H1 (cell line): ENCODE measurements around the gene VASN. TPM values are rescaled to one million over a fixed set of nuclear protein-coding genes. Genes with fewer than 3 reads are reported as not detected.

Experiments
- CTCF ChIA-PET: fragments of 300-600 bp; sonication (Branson Sonifier 250); formaldehyde crosslinking; loops from one replicate; lab custom pipeline; 2021; ENCODE audit not compliant: partially characterized antibody; lab: Charles Lee
- POLR2A ChIA-PET: fragments of 300-600 bp; sonication (Branson Sonifier 250); formaldehyde crosslinking; loops from one replicate; lab custom pipeline; 2021; ENCODE audit warnings: inconsistent platforms; ENCODE audit not compliant: partially characterized antibody; lab: Charles Lee
- DNase-seq, 2 experiments: peaks; one replicate each; pipeline versions ENCODE4 v3.0.0 to v3.0.0-alpha.2; 2010 to 2022; ENCODE audit warnings: low spot score in 2 of 2, low read depth in 1 of 2, mixed read lengths in 1 of 2
- FAIRE-seq: peaks from 2 replicates; lab custom pipeline; 2011; peaks lifted over from hg19 to GRCh38; lab: Jason Lieb, UNC
- H2AFZ ChIP-seq: 2 replicates; pipeline ENCODE4 v1.8.1; 2012; ENCODE audit warnings: low read length, inconsistent platforms
- H2AK5ac ChIP-seq: 2 replicates; pipeline ENCODE4 v1.6.1; 2013; ENCODE audit warnings: low read depth, low read length
- H2BK120ac ChIP-seq: replicated peaks from 2 replicates; pipeline ENCODE3; 2013; ENCODE audit warnings: low read depth, low read length, inconsistent platforms
- H2BK12ac ChIP-seq: 2 replicates; pipeline ENCODE4 v1.6.1; 2013; ENCODE audit warnings: low read depth, low read length
- H2BK15ac ChIP-seq: 2 replicates; pipeline ENCODE4 v1.6.1; 2013; ENCODE audit warnings: low read length
- H2BK20ac ChIP-seq: 2 replicates; pipeline ENCODE4 v1.6.1; 2013; ENCODE audit warnings: low read length
- H2BK5ac ChIP-seq: 2 replicates; pipeline ENCODE4 v1.6.1; 2013; ENCODE audit warnings: low read depth, low read length
- H3K14ac ChIP-seq: 2 replicates; pipeline ENCODE4 v1.6.1; 2013; ENCODE audit warnings: inconsistent platforms; ENCODE audit not compliant: insufficient read length
- H3K18ac ChIP-seq: 2 replicates; pipeline ENCODE4 v1.6.1; 2013; ENCODE audit warnings: low read length; ENCODE audit errors: extremely low read depth
- H3K23ac ChIP-seq: 2 replicates; pipeline ENCODE4 v1.6.1; 2013; ENCODE audit warnings: inconsistent platforms; ENCODE audit not compliant: insufficient read length
- H3K23me2 ChIP-seq: 2 replicates; pipeline ENCODE4 v1.6.1; 2013; ENCODE audit warnings: low read depth, low read length
- H3K27ac ChIP-seq: 2 replicates; pipeline ENCODE4 v1.6.1; 2011; ENCODE audit warnings: low read depth, low read length, inconsistent platforms
- H3K27me3 ChIP-seq, 4 experiments: replicated peaks in 1 of 4; 1 replicate in 1 of 4; 2 replicates in 3 of 4; pipeline versions ENCODE4 v1.6.1 to v1.8.1; 2011 to 2013; ENCODE audit warnings: low read length in 3 of 4, mild to moderate bottlenecking in 3 of 4, inconsistent platforms in 2 of 4, mixed read lengths in 2 of 4, moderate library complexity in 1 of 4; ENCODE audit not compliant: control insufficient read depth in 3 of 4, insufficient read depth in 3 of 4; ENCODE audit errors: extremely low read depth in 1 of 4
- H3K36me3 ChIP-seq, 4 experiments: 2 replicates each; pipeline versions ENCODE4 v1.6.1 to v1.8.1; 2011 to 2013; ENCODE audit warnings: mild to moderate bottlenecking in 4 of 4, low read length in 3 of 4, moderate library complexity in 2 of 4, control low read depth in 1 of 4, inconsistent platforms in 1 of 4; ENCODE audit not compliant: insufficient read depth in 4 of 4, control insufficient read depth in 2 of 4
- H3K4ac ChIP-seq: replicated peaks from 2 replicates; pipeline ENCODE3; 2013; ENCODE audit warnings: low read length, low read depth, mixed read lengths, inconsistent platforms; ENCODE audit not compliant: insufficient read length
- H3K4me1 ChIP-seq, 4 experiments: replicated peaks in 1 of 4; 1 replicate in 1 of 4; 2 replicates in 3 of 4; pipeline versions ENCODE4 v1.6.1 to v1.8.1; 2011 to 2013; ENCODE audit warnings: low read length in 3 of 4, inconsistent platforms in 2 of 4, mixed read lengths in 1 of 4; ENCODE audit not compliant: insufficient read depth in 4 of 4, control insufficient read depth in 3 of 4
- H3K4me2 ChIP-seq, 2 experiments: 2 replicates each; pipeline versions ENCODE4 v1.6.1 to v1.8.1; 2011 to 2013; ENCODE audit warnings: low read depth in 2 of 2, low read length in 2 of 2, control low read depth in 1 of 2, inconsistent platforms in 1 of 2, mild to moderate bottlenecking in 1 of 2; ENCODE audit not compliant: insufficient read depth in 1 of 2
- H3K4me3 ChIP-seq, 4 experiments: fragments of 200-600, 300-600 bp in 1 of 4; sonication (generic), shearing (Covaris generic), sonication (Bioruptor Twin) in 1 of 4; 2 replicates each; pipeline versions ENCODE4 v1.5.1 to v1.8.1; 2011 to 2016; ENCODE audit warnings: low read length in 4 of 4, low read depth in 3 of 4, control low read depth in 2 of 4, inconsistent platforms in 2 of 4, mild to moderate bottlenecking in 2 of 4, mixed read lengths in 1 of 4, moderate library complexity in 1 of 4; ENCODE audit not compliant: insufficient read depth in 2 of 4; ENCODE audit errors: extremely low read depth in 1 of 4
- H3K56ac ChIP-seq: replicated peaks from 2 replicates; pipeline ENCODE3; 2013; ENCODE audit warnings: low read depth, mild to moderate bottlenecking, mixed read lengths, low read length, inconsistent platforms; ENCODE audit not compliant: insufficient read length
- H3K79me1 ChIP-seq: 2 replicates; pipeline ENCODE4 v1.6.1; 2013; ENCODE audit warnings: low read depth, low read length, control low read depth
- H3K79me2 ChIP-seq, 2 experiments: 2 replicates each; pipeline versions ENCODE4 v1.6.1 to v1.8.1; 2012 to 2013; ENCODE audit warnings: low read length in 2 of 2, mild to moderate bottlenecking in 2 of 2, inconsistent platforms in 1 of 2; ENCODE audit not compliant: insufficient read depth in 2 of 2, control insufficient read depth in 1 of 2
- H3K9ac ChIP-seq, 4 experiments: replicated peaks in 1 of 4; 1 replicate in 1 of 4; 2 replicates in 3 of 4; pipeline versions ENCODE4 v1.6.1 to v1.8.1; 2011 to 2013; ENCODE audit warnings: low read depth in 3 of 4, low read length in 3 of 4, control low read depth in 2 of 4, mild to moderate bottlenecking in 2 of 4, moderate library complexity in 2 of 4, inconsistent platforms in 1 of 4; ENCODE audit errors: extremely low read depth in 1 of 4
- H3K9me3 ChIP-seq, 2 experiments: 2 replicates each; pipeline versions ENCODE4 v1.6.1 to v1.8.1; 2012 to 2013; ENCODE audit warnings: mild to moderate bottlenecking in 2 of 2, moderate library complexity in 2 of 2, control low read depth in 1 of 2, inconsistent platforms in 1 of 2, low read depth in 1 of 2, low read length in 1 of 2, mixed read lengths in 1 of 2; ENCODE audit not compliant: insufficient read depth in 2 of 2
- H4K20me1 ChIP-seq, 2 experiments: replicated peaks in 1 of 2; 2 replicates each; pipeline versions ENCODE3 to v1.8.1; 2011 to 2013; ENCODE audit warnings: inconsistent platforms in 2 of 2, low read length in 2 of 2, mild to moderate bottlenecking in 1 of 2; ENCODE audit not compliant: insufficient read depth in 2 of 2, control insufficient read depth in 1 of 2
- H4K5ac ChIP-seq: 2 replicates; pipeline ENCODE4 v1.6.1; 2013; ENCODE audit warnings: low read length, low read depth, mixed read lengths, inconsistent platforms; ENCODE audit not compliant: insufficient read length
- H4K8ac ChIP-seq: 2 replicates; pipeline ENCODE4 v1.8.0; 2013; ENCODE audit warnings: mild to moderate bottlenecking, moderate library complexity, low read length, inconsistent platforms; ENCODE audit not compliant: insufficient read depth; ENCODE audit errors: extremely low read depth
- H4K91ac ChIP-seq: replicated peaks from 2 replicates; pipeline ENCODE3; 2013; ENCODE audit warnings: low read length, mixed read lengths, inconsistent platforms; ENCODE audit not compliant: insufficient read length
- ATF3 ChIP-seq: IDR thresholded peaks from 2 replicates; pipeline ENCODE4 v1.6.1; 2011; ENCODE audit warnings: low read depth, mild to moderate bottlenecking, low read length; ENCODE audit not compliant: insufficient read depth
- CTCF ChIP-seq, 3 experiments: IDR thresholded peaks; 1 replicate in 2 of 3; 2 replicates in 1 of 3; pipeline versions ENCODE4 v1.5.1 to v1.6.1; 2011; ENCODE audit warnings: low read length in 3 of 3, mild to moderate bottlenecking in 3 of 3, inconsistent platforms in 2 of 3, low read depth in 1 of 3, moderate library complexity in 1 of 3; ENCODE audit not compliant: insufficient read depth in 1 of 3; ENCODE audit errors: control extremely low read depth in 1 of 3
- EGR1 ChIP-seq: IDR thresholded peaks from 2 replicates; pipeline ENCODE4 v1.6.1; 2011; ENCODE audit warnings: low read depth, low read length, borderline replicate concordance
- EZH2 ChIP-seq: fragments of 200-600 bp; sonication (generic); IDR thresholded peaks from 2 replicates; pipeline ENCODE4 v1.7.1; 2012; ENCODE audit warnings: low read depth, mild to moderate bottlenecking, moderate library complexity, low read length, inconsistent platforms; ENCODE audit not compliant: severe bottlenecking
- KDM5A ChIP-seq: fragments of 200-600 bp; IDR thresholded peaks from 2 replicates; pipeline ENCODE4 v1.7.1; 2012; ENCODE audit warnings: mild to moderate bottlenecking, low read length, inconsistent platforms, mixed read lengths
- MAFK ChIP-seq: IDR thresholded peaks from 2 replicates; pipeline ENCODE4 v1.6.1; 2012; ENCODE audit warnings: low read depth, mild to moderate bottlenecking, improper control_type of control experiment, low read length
- SIN3A ChIP-seq, 2 experiments: IDR thresholded peaks in 1 of 2; conservative IDR thresholded peaks in 1 of 2; 2 replicates each; pipeline ENCODE4 v1.6.1; 2011 to 2012; ENCODE audit warnings: low read length in 2 of 2, improper control_type of control experiment in 1 of 2, low read depth in 1 of 2, mild to moderate bottlenecking in 1 of 2
- TCF12 ChIP-seq: IDR thresholded peaks from 2 replicates; pipeline ENCODE4 v1.6.1; 2011; ENCODE audit warnings: low read depth, mild to moderate bottlenecking, low read length
- WGBS, 2 experiments: shearing (Covaris generic) in 1 of 2; methylation state at CpG; one replicate each; pipeline versions ENCODE4 v1.1.6 to v1.1.7; 2013 to 2015; ENCODE audit warnings: low lambda C conversion rate in 2 of 2, mixed read lengths in 2 of 2, inconsistent platforms in 1 of 2, low coverage in 1 of 2, missing lambda C conversion rate in 1 of 2; ENCODE audit not compliant: insufficient replicate concordance in 2 of 2, insufficient coverage in 1 of 2, insufficient read length in 1 of 2; ENCODE audit errors: extremely low coverage in 1 of 2, missing lambda C conversion rate in 1 of 2; 5-methylcytosine and 5-hydroxymethylcytosine counted together
- polyA plus RNA-seq, 7 experiments: library from polyadenylated mRNA; depleted of rRNA in 3 of 7; stranded (reverse) in 5 of 7; unstranded in 2 of 7; fragments of >200 nt in 5 of 7; fragments of 200-250 nt in 2 of 7; gene quantifications; 1 replicate in 5 of 7; 2 replicates in 1 of 7; 4 replicates in 1 of 7; pipeline versions ENCODE4 v1.2.1 to v1.2.3, GENCODE V29; 2011 to 2013; ENCODE audit warnings: missing spikeins in 2 of 7, mixed read lengths in 2 of 7
- total RNA-seq: library from RNA; stranded (reverse); fragmentation: NEBNext Ultra II Directional; extraction: Animal tissue kit (Norgen Biotek cat#: 25700); gene quantifications from 2 replicates; pipeline ENCODE4 v1.2.1, GENCODE V29; 2021

Gene VASN
- total and polyA plus RNA-seq, 2 of the 8 experiments (the other 6 are each of a cell fraction or from before 2014, with no cell fraction given) = 9.6 to 11.3 TPM

- Histone ChIP-seq H3K4me1 (no peaks in the 10 kb centered on the region; a peak in 3 of 7 replicates), H3K9me3 (no peaks in the 10 kb centered on the region), H3K27me3 (no peaks in the 10 kb centered on the region), H3K23me2 (no peaks in the 10 kb centered on the region), H2AFZ (no peak overlapping the region), H3K79me1 (peaks cover 3% of the 10 kb centered on the region), H2BK12ac (no peak overlapping the region), H2AK5ac (no peak overlapping the region), H4K20me1 (peaks cover 9 to 23% of the 10 kb centered on the region in 2 experiments), H2BK20ac (no peak overlapping the region), H2BK120ac (no peak overlapping the region), H3K36me3 (peaks cover 0 to 6% (median 2%) of the 10 kb centered on the region in 4 experiments; a peak in 4 of 8 replicates), H2BK15ac (no peak overlapping the region), H3K4me3 (no peak overlapping the region), H3K23ac (no peak overlapping the region), H3K56ac (no peak overlapping the region), H4K8ac (no peak overlapping the region), H3K27ac (no peak overlapping the region), H3K18ac (no peak overlapping the region), H3K9ac (no peak overlapping the region), H3K79me2 (0 out of 4 replicates have a peak, but pooled peaks cover 0 to 3% of the 10 kb centered on the region in 2 experiments), H4K5ac (no peak overlapping the region), H4K91ac (no peak overlapping the region), H3K14ac (no peak overlapping the region), H2BK5ac (no peak overlapping the region), H3K4me2 (no peak overlapping the region), H3K4ac (no peak overlapping the region)
- no peak for DNase-seq
- ChIA-PET POLR2A (interaction anchor here (0.6 to 16.2 kb wide), 10 partner anchors 9 to 70 kb away, joined by 3 to 154 read pairs (median 5); partner anchors contain the start of genes PAM16 and TFAP4), CTCF (interaction anchor here (0.6 to 17.1 kb wide), 17 partner anchors 9 to 808 kb away, joined by 3 to 211 read pairs (median 5); partner anchors contain the start of gene PAM16)
- FAIRE-seq = no peak
- 90% methylated on average over 32 of the region's 32 CpGs; no CpG with 5 or more reads in 1 of the 2 experiments for WGBS, 2 experiments
- TF ChIP-seq EGR1 (no peak), ATF3 (no peak), TCF12 (no peak), SIN3A (conservative IDR thresholded peaks at IDR 0.05 in 1 of 2, IDR thresholded peaks at IDR 0.05 in 1 of 2; ENCODE audit: low read depth in 1 of 2, low read length in 2 of 2) (no peak), MAFK (no peak), CTCF (IDR thresholded peaks at IDR 0.05; ENCODE audit: control extremely low read depth in 1 of 3, insufficient read depth in 1 of 3, low read depth in 1 of 3, low read length in 3 of 3) (no peak), KDM5A (no peak), EZH2 (no peak)
Measured at GRCh38 chr16:4334724-4335495, 36.7 kb upstream of the VASN start.
